Mesenchymal stem cell (in vitro differentiated cells and primary cell): ENCODE measurements around the gene FOXK2.

Source experiments
- DNase-seq: peaks from one replicate; pipeline ENCODE4 v3.0.0-alpha.2; 2013
- H2AFZ ChIP-seq: one replicate; pipeline ENCODE4 v1.6.1; 2013; ENCODE audit warnings: low read depth, mild to moderate bottlenecking, control low read depth, inconsistent platforms, low read length, moderate library complexity
- H2AK5ac ChIP-seq: 2 replicates; pipeline ENCODE4 v1.6.1; 2013; ENCODE audit warnings: low read length, moderate library complexity, mild to moderate bottlenecking, inconsistent platforms; ENCODE audit not compliant: severe bottlenecking
- H2BK120ac ChIP-seq: one replicate; pipeline ENCODE4 v1.6.1; 2013; ENCODE audit warnings: low read depth, mild to moderate bottlenecking, inconsistent platforms, low read length, moderate library complexity
- H2BK12ac ChIP-seq, 2 experiments: one replicate each; pipeline ENCODE4 v1.6.1; 2013; ENCODE audit warnings: inconsistent platforms in 2 of 2, low read length in 2 of 2, mild to moderate bottlenecking in 2 of 2, moderate library complexity in 2 of 2, control low read depth in 1 of 2
- H2BK15ac ChIP-seq: one replicate; pipeline ENCODE4 v1.6.1; 2013; ENCODE audit warnings: mild to moderate bottlenecking, low read depth, inconsistent platforms; ENCODE audit not compliant: poor library complexity, severe bottlenecking
- H2BK5ac ChIP-seq: 2 replicates; pipeline ENCODE4 v1.6.1; 2013; ENCODE audit warnings: low read depth, mild to moderate bottlenecking, low read length, control low read depth, inconsistent platforms; ENCODE audit not compliant: poor library complexity, severe bottlenecking
- H3K14ac ChIP-seq, 2 experiments: one replicate each; pipeline ENCODE4 v1.6.1; 2013; ENCODE audit warnings: inconsistent platforms in 2 of 2, low read length in 2 of 2, control low read depth in 1 of 2, mild to moderate bottlenecking in 1 of 2, moderate library complexity in 1 of 2
- H3K18ac ChIP-seq, 2 experiments: one replicate each; pipeline ENCODE4 v1.6.1; 2013; ENCODE audit warnings: inconsistent platforms in 2 of 2, low read length in 2 of 2, control low read depth in 1 of 2, low read depth in 1 of 2, mild to moderate bottlenecking in 1 of 2
- H3K23ac ChIP-seq, 2 experiments: one replicate each; pipeline ENCODE4 v1.6.1; 2013; ENCODE audit warnings: inconsistent platforms in 2 of 2, low read length in 2 of 2, mild to moderate bottlenecking in 2 of 2, moderate library complexity in 2 of 2, control low read depth in 1 of 2
- H3K27ac ChIP-seq: 2 replicates; pipeline ENCODE4 v1.5.1; 2013; ENCODE audit warnings: mild to moderate bottlenecking, moderate library complexity, low read length, control low read depth, inconsistent platforms; ENCODE audit not compliant: poor library complexity, severe bottlenecking
- H3K27me3 ChIP-seq, 2 experiments: 2 replicates each; pipeline versions ENCODE4 v1.6.1 to v1.7.0; 2013; ENCODE audit warnings: low read length in 2 of 2, mild to moderate bottlenecking in 2 of 2, moderate library complexity in 2 of 2, control low read depth in 1 of 2, inconsistent platforms in 1 of 2; ENCODE audit not compliant: control insufficient read depth in 1 of 2, insufficient read depth in 1 of 2
- H3K36me3 ChIP-seq, 2 experiments: 2 replicates each; pipeline versions ENCODE4 v1.6.1 to v1.7.0; 2013; ENCODE audit warnings: low read length in 2 of 2, control low read depth in 1 of 2, inconsistent platforms in 1 of 2, low read depth in 1 of 2, mild to moderate bottlenecking in 1 of 2; ENCODE audit not compliant: insufficient read depth in 2 of 2, control insufficient read depth in 1 of 2
- H3K4ac ChIP-seq, 2 experiments: one replicate each; pipeline ENCODE4 v1.6.1; 2013; ENCODE audit warnings: inconsistent platforms in 2 of 2, low read length in 2 of 2, mild to moderate bottlenecking in 2 of 2, moderate library complexity in 2 of 2, control low read depth in 1 of 2, low read depth in 1 of 2
- H3K4me1 ChIP-seq: 2 replicates; pipeline ENCODE4 v1.6.1; 2013; ENCODE audit warnings: low read depth, low read length, control low read depth; ENCODE audit not compliant: control insufficient read depth, insufficient read depth
- H3K4me2 ChIP-seq: 2 replicates; pipeline ENCODE4 v1.6.1; 2013; ENCODE audit warnings: low read length, mild to moderate bottlenecking, inconsistent platforms; ENCODE audit not compliant: poor library complexity, severe bottlenecking
- H3K4me3 ChIP-seq, 2 experiments: 2 replicates each; pipeline versions ENCODE4 v1.5.1 to v1.7.0; 2013; ENCODE audit warnings: low read length in 2 of 2, mild to moderate bottlenecking in 2 of 2, control low read depth in 1 of 2, low read depth in 1 of 2; ENCODE audit not compliant: insufficient read depth in 1 of 2
- H3K79me1 ChIP-seq: replicated peaks from 2 replicates; pipeline ENCODE4 v1.6.1; 2013; ENCODE audit warnings: mild to moderate bottlenecking, control low read depth, low read length, inconsistent platforms; ENCODE audit not compliant: poor library complexity, severe bottlenecking
- H3K9ac ChIP-seq: 2 replicates; pipeline ENCODE4 v1.7.0; 2013; ENCODE audit warnings: mild to moderate bottlenecking, low read length, moderate library complexity
- H3K9me3 ChIP-seq: 2 replicates; pipeline ENCODE4 v1.7.0; 2013; ENCODE audit warnings: mild to moderate bottlenecking, low read length; ENCODE audit not compliant: control insufficient read depth
- H4K8ac ChIP-seq: one replicate; pipeline ENCODE4 v1.6.1; 2013; ENCODE audit warnings: inconsistent platforms, mild to moderate bottlenecking, low read length, moderate library complexity
- H4K91ac ChIP-seq: one replicate; pipeline ENCODE4 v1.6.1; 2013; ENCODE audit warnings: mild to moderate bottlenecking, low read length, inconsistent platforms
- WGBS: methylation state at CpG from one replicate; pipeline ENCODE4 v1.1.7; 2013; ENCODE audit warnings: mixed read lengths; 5-methylcytosine and 5-hydroxymethylcytosine counted together

FOXK2 gene

GRCh38 chr17:82603981-82604448, 84.5 kb downstream of the FOXK2 start:
- DNase-seq = peak; percentile 45
- Histone ChIP-seq H3K9me3 (no peaks in the 10 kb centered on the region), H3K27me3 (no peaks in the 10 kb centered on the region), H4K91ac (no peak overlapping the region), H4K8ac (no peak overlapping the region), H2AK5ac (no peak overlapping the region), H3K36me3 (peaks cover 70 to 79% of the 10 kb centered on the region in 2 experiments), H3K79me1 (peaks cover 56% of the 10 kb centered on the region), H2BK12ac (no peak overlapping the region), H2BK15ac (no peak overlapping the region), H2AFZ (no peak overlapping the region), H2BK5ac (no peak overlapping the region), H3K18ac (no peak overlapping the region), H3K4me3 (no peak overlapping the region), H3K27ac (no peak overlapping the region), H3K4ac (no peak overlapping the region), H2BK120ac (no peak overlapping the region), H3K4me1 (peaks cover 10% of the 10 kb centered on the region), H3K14ac (no peak overlapping the region), H3K23ac (no peak overlapping the region), H3K9ac (no peak overlapping the region), H3K4me2 (no peak overlapping the region)
- 87% methylated on average over 18 of the region's 18 CpGs for WGBS

GRCh38 chr17:82604532-82604931, 85.0 kb downstream of the FOXK2 start:
- no peak overlapping the region for H3K9ac ChIP-seq
- no peak overlapping the region for H3K23ac ChIP-seq
- H2AFZ ChIP-seq = no peak overlapping the region
- no peak overlapping the region for H2BK5ac ChIP-seq
- 100% methylated on average over 6 of the region's 7 CpGs for WGBS
- no peak overlapping the region for H3K18ac ChIP-seq
- peaks cover 65 to 80% of the 10 kb centered on the region in 2 experiments for H3K36me3 ChIP-seq
- H3K79me1 ChIP-seq = peaks cover 53% of the 10 kb centered on the region
- H3K27me3 ChIP-seq = no peaks in the 10 kb centered on the region
- H2AK5ac ChIP-seq = no peak overlapping the region
- H3K4me1 ChIP-seq = peaks cover 9% of the 10 kb centered on the region
- H4K91ac ChIP-seq = no peak overlapping the region
- no peak overlapping the region for H3K4me3 ChIP-seq
- no peak overlapping the region for H3K14ac ChIP-seq
- no peak overlapping the region for H2BK15ac ChIP-seq
- no peak overlapping the region for H2BK120ac ChIP-seq
- no peak for DNase-seq
- H2BK12ac ChIP-seq = no peak overlapping the region
- no peak overlapping the region for H3K4me2 ChIP-seq
- no peaks in the 10 kb centered on the region for H3K9me3 ChIP-seq
- H3K4ac ChIP-seq = no peak overlapping the region
- no peak overlapping the region for H4K8ac ChIP-seq
- H3K27ac ChIP-seq = no peak overlapping the region

DNA sequence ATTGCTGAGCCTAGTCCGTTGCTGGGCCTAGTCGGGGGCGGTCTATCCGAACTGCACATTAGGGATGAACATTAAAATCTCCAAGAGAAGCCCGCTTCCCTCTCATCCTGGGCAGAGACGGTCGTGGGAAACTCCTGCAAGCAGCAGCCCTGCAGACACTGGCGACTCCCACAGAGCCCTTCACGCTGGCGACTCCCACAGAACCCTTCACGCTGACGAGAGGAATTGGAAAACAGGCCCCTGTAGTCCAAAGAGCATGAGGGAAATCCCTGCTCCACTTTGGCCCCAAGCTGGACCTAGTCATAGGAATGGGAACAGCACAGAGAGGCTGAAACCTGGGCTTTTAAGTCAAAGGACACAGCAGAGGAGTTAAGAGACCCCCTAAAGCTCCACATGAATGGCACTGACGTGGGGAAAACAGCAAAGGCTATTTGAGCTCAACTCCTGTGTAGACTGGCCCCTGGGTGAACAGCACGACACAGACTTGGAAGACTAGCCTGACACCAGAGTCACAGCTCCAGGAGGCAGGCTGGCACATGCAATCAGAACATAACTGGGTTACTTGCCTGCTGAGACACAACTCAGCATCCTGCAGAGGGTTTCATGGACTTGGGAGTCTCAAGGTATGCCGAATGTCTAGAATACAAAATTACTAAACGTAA, 86.5 kb downstream of the FOXK2 start:
- WGBS = 92% methylated on average over 15 of the region's 16 CpGs
- Histone ChIP-seq H3K27ac (no peak overlapping the region), H4K8ac (no peak overlapping the region), H3K4me3 (peak overlapping the region in 1 of 2 experiments; percentile 14), H3K36me3 (peaks cover 62 to 76% of the 10 kb centered on the region in 2 experiments), H2BK15ac (no peak overlapping the region), H3K23ac (no peak overlapping the region), H3K27me3 (no peaks in the 10 kb centered on the region), H3K14ac (no peak overlapping the region), H3K4me2 (no peak overlapping the region), H2BK12ac (no peak overlapping the region), H4K91ac (no peak overlapping the region), H2AFZ (no peak overlapping the region), H3K4me1 (peaks cover 3% of the 10 kb centered on the region), H2BK5ac (no peak overlapping the region), H2AK5ac (no peak overlapping the region), H3K9me3 (no peaks in the 10 kb centered on the region), H3K18ac (no peak overlapping the region), H2BK120ac (no peak overlapping the region), H3K9ac (peak overlapping the region; percentile 43), H3K4ac (no peak overlapping the region), H3K79me1 (peaks cover 40% of the 10 kb centered on the region)
- no peak for DNase-seq

DNA sequence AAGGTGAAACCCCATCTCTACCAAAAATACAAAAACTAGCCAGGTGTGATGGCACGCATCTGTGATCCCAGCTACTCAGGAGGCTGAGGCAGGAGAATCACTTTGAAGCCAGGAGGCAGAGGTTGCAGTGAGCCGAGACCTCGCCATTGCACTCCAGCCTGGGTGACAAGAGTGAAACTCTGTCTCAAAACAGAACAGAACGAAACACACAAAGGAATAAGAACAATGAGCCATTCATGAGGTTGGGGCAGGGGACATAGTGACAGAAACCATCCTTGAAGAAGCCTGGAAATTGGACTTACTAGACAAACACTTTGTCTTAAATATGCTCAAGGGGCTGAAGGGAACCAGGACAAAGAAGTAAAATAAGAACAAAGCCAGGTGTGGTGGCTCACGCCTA, 89.3 kb downstream of the FOXK2 start:
- no peak overlapping the region for H3K9ac ChIP-seq
- H2BK12ac ChIP-seq = no peak overlapping the region
- H3K79me1 ChIP-seq = peaks cover 24% of the 10 kb centered on the region
- no peaks in the 10 kb centered on the region for H3K9me3 ChIP-seq
- no peak for DNase-seq
- no peak overlapping the region for H3K27ac ChIP-seq
- H2BK15ac ChIP-seq = no peak overlapping the region
- peaks cover 5% of the 10 kb centered on the region for H3K4me1 ChIP-seq
- H3K27me3 ChIP-seq = no peaks in the 10 kb centered on the region
- WGBS = 80% methylated on average over 5 of the region's 5 CpGs
- H2BK120ac ChIP-seq = no peak overlapping the region
- H3K4me2 ChIP-seq = no peak overlapping the region
- H3K36me3 ChIP-seq = peaks cover 53 to 62% of the 10 kb centered on the region in 2 experiments
- H3K18ac ChIP-seq = no peak overlapping the region
- H2BK5ac ChIP-seq = no peak overlapping the region
- H3K4me3 ChIP-seq = no peak overlapping the region
- H3K4ac ChIP-seq = no peak overlapping the region
- H2AFZ ChIP-seq = no peak overlapping the region
- H3K14ac ChIP-seq = no peak overlapping the region
- no peak overlapping the region for H2AK5ac ChIP-seq
- no peak overlapping the region for H4K91ac ChIP-seq
- H4K8ac ChIP-seq = no peak overlapping the region
- no peak overlapping the region for H3K23ac ChIP-seq
